ENCODE results near the gene CHD3.

DNA sequence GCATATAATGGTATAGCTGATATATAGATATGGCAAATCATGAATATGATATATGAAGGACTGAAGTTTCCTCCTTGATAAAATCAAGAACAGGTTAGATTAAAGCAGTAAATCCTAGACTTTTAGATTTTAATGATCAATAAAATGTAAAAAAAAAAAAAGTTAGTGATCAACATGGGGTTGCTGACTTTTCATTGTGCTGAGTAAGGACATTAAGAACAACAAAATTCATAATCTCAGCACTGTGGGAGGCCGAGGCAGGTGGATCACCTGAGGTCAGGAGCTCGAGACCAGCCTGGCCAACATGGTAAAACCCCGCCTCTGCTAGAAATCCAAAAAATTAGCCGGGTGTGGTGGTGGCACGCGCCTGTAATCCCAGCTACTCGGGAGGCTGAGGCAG is 10.4 kb upstream of the CHD3 start:
- TF ChIP-seq, protein P1, sequence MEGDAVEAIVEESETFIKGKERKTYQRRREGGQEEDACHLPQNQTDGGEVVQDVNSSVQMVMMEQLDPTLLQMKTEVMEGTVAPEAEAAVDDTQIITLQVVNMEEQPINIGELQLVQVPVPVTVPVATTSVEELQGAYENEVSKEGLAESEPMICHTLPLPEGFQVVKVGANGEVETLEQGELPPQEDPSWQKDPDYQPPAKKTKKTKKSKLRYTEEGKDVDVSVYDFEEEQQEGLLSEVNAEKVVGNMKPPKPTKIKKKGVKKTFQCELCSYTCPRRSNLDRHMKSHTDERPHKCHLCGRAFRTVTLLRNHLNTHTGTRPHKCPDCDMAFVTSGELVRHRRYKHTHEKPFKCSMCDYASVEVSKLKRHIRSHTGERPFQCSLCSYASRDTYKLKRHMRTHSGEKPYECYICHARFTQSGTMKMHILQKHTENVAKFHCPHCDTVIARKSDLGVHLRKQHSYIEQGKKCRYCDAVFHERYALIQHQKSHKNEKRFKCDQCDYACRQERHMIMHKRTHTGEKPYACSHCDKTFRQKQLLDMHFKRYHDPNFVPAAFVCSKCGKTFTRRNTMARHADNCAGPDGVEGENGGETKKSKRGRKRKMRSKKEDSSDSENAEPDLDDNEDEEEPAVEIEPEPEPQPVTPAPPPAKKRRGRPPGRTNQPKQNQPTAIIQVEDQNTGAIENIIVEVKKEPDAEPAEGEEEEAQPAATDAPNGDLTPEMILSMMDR (IDR thresholded peaks at IDR 0.05) = no peak
- no peak for TF ChIP-seq POLR2A (IDR thresholded peaks at IDR 0.05)
